DLD1 (cell line): ENCODE data around the gene NEURL3.
"Not testable (repeated sequence)": the region's sequence is repeated elsewhere in the genome, so short reads cannot be mapped to it uniquely, and the experiment has no call there.

Experiments
- in situ Hi-C: cut with HindIII; loops from 2 replicates; pipeline ENCODE4 v1.10.0; 2017; ENCODE audit warnings: low sequenced_read_pairs

The NEURL3 gene

GRCh38 chr2:96505231-96505889 is at the start of gene NEURL3:
Gene NEURL3 (minus strand): TSS chr2:96505357. CDS start chr2:96505286, 71 bp downstream.
- in situ Hi-C loops, result no loop called here

GRCh38 chr2:96554293-96555145 is 49.4 kb upstream of the NEURL3 start:
- in situ Hi-C loops, result no loop called here

GRCh38 chr2:96553957-96554292 is 48.8 kb upstream of the NEURL3 start:
- in situ Hi-C loops, result not testable (repeated sequence)

GRCh38 chr2:96553176-96553956 is 48.2 kb upstream of the NEURL3 start:
- in situ Hi-C loops, result no loop called here

DNA sequence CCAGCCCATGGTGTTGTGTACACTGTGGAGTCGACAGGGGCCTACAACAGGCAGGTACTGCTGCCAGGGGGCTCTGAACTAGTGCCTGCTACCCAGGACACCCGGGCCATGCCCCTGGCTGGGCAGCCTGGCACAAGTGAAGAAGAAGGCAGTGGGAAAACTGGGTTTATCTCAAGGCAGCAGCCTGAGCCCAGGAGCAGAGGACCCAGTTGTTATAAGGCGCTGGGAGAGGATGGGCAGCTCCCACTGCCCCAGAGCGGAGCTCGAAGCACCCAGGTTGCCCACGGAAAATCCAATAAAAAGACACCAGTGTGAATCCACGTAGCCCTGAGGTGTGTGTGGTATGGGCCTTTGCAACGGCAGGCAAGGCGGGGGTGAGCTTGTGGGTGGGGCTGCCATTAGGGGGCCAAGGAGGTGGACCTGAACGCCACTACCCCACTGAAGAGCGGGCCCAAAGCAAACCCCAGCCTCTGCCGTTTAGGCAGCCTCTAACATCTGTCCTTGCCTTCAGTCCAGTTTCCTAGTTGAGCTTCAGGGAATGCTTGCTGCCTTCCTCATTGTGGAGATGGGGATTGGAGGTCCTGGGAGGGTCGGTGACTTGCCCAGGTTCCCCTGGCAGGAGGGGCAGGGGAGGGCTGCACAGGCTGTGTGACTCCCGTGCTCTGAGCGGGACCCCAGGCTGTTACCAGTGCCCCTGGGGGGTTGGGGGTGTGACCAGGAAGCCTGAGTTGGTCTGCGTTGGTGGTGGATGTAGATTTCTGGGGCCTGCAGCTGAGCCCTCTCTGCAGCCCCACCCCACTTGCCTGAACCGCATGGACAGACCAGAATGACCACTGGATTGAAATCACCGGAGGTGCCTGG is 47.4 kb upstream of the NEURL3 start:
- in situ Hi-C loops, result no loop called here

DNA sequence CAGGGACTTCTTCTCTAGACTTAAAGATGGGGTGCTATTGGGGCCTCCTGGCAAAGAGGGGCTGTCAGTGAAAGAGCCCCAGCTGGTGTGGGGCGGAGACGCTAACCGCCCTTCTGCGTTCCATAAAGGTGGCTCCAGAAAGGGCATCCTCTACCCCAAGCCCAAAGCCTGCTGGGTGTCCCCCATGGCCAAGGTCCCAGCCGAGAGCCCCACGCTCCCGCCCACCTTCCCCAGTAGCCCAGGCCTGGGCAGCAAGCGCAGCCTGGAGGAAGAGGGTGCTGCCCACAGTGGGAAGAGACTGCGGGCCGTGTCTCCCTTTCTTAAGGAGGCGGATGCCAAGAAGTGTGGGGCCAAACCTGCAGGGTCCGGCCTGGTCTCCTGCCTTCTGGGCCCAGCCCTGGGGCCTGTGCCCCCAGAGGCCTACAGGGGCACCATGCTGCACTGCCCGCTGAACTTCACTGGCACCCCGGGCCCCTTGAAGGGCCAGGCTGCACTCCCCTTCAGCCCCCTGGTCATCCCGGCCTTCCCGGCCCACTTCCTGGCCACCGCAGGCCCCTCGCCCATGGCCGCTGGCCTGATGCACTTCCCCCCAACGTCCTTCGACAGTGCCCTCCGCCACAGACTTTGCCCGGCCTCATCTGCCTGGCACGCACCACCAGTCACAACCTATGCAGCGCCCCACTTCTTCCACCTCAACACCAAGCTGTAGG is 46.6 kb upstream of the NEURL3 start:
- in situ Hi-C loops, result no loop called here

DNA sequence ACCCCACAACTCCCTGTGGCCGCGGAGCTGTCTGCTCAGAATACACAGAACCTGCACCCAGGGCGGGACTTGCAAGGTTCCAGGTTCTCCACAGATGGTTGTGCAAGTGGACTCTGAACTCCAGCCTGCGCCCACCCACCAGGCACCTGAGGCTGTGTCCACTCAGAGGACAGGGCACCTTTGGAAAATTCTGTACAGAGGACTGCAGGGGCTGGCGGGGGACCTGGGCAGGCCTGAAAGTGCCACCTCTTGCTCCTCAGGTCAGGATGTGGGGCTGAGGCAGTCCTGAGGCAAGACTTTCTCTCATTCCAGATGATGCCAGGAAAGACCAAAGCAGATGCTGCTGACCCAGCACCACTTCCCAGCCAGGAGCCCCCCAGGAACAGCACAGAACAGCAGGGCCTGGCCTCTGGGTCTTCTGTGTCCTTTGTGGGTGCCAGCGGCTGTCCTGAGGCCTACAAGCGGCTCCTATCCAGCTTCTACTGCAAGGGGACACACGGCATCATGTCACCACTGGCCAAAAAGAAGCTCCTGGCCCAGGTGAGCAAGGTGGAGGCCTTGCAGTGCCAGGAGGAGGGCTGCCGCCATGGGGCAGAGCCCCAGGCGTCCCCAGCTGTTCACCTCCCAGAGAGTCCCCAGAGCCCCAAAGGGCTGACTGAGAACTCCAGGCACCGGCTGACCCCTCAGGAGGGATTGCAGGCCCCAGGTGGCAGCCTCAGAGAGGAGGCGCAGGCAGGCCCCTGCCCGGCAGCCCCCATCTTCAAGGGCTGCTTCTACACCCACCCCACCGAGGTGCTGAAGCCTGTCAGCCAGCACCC is 45.8 kb upstream of the NEURL3 start:
- in situ Hi-C loops, result no loop called here

DNA sequence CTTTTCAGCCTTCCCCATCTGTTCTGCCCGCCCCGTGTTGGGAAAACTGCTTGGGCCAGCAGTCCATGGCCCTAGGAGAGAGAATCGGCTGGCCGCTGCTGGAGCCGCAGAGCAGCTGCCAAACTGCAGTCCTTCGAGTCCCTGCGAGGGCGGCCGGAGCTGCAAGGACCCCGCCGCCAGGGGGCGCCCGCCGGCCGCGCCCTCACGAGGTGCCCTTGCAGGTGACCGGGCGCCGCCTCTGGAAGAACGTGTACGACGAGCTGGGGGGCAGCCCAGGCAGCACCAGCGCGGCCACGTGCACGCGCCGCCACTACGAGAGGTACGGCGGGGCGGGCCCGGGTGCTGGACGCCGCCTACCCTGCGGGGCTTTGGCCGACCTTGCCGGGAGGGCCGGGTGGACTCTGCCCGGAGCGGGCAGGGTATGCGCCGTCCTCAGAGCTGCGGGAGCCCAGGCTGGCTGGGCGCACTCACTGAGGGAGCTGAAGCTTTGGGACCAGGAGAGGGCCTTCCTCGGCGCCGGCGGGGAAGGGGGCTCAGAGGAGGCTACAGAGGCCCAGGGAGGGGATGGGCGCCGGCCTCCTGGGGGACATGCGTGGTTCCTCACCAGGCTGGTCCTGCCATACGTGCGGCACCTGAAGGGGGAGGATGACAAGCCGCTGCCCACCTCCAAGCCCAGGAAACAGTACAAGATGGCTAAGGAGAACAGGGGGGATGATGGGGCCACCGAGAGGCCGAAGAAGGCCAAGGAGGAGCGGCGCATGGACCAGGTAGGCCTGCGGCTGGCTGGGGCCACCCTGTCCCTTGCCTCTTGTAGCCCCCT is 45.0 kb upstream of the NEURL3 start:
- in situ Hi-C loops, result no loop called here

GRCh38 chr2:96549466-96549785 is 44.3 kb upstream of the NEURL3 start:
- in situ Hi-C loops, result no loop called here

DNA sequence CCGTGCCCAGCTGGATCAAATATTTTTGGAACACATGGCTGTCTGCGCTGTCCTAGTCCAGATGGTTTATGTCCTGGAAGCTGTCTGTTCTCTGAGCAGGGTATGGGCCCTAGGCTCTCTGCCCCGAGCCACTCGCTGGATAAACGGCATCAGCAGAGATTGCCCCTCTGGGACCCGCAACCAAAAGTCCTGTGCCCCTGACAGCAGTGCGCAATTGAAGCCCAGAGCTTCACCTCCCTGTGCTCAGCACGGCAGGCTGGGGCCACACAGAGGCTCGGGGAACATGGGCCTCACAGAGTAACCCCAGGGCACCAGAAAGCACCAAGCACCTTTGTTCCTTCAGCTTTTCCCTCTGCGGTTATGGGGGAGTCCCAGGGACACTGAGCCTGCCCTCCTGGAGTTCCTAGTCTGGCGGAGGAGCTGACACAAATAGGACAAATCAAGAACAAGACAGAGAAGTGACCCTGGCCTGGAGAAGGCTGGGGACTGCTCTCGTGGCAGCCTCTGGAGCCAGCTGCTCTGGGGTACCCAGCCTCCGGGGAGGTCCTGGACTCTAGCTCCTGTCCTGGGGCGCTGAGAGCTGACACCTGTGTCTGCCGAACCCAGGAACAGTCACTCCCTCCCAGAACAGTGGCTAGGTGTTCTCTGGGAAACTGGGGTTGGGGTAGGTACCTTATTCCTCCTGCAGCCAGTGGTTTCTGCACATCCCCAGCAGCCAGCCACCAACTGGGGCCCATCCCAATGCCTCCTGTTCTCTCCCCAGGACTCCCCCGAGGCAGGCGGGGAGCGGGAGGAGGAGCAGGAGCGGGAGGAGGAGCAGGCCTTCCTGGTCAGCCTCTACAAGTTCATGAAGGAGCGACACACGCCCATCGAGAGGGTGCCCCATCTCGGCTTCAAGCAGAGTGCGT is 43.7 kb upstream of the NEURL3 start:
- in situ Hi-C loops, result no loop called here

DNA sequence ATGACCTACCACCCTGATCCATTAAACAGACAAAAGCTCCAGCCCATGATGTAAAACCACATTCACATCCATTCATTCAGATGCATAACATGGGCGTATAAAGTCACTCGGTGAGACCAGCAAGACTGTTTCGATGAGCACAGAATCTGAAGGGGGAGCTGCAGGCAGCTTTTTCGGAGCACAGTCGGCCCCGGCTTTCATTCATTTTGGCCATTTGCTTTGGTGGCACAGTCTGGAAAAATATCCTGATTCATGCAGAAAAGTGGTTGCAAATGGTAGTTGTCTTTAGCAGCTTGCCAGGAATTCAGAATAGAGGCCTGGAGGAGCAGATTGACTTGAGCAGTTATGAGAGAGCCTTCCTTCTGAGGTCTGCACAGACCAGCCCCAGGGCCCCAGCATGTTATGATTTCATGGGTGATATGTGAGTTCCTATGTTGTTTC is 42.6 kb upstream of the NEURL3 start:
- in situ Hi-C loops, result no loop called here

DNA sequence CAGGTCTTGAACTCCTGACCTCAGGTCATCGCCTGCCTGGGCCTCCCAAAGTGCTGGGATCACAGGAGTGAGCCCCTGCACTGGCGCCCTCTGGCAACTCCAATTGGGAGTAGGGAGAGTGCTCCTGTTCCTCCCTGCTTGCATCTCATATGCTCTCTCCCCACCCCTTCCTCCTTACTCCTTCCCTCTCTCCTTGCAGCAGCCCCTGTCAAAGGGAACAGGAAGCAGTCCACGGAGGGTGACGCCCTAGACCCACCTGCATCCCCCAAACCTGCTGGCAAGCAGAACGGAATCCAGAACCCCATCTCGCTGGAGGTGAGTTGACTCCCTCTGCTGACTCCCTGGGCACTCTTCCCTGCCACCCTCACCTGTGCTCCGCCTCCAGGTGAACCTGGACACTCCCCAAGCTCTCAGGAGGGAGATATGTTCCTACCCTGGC is 42.1 kb upstream of the NEURL3 start:
- in situ Hi-C loops, result no loop called here

GRCh38 chr2:96546797-96547196 is 41.6 kb upstream of the NEURL3 start:
- in situ Hi-C loops, result no loop called here

- in situ Hi-C loops, result no loop called here
These were observed 41.2 kb upstream of the NEURL3 start for GRCh38 chr2:96546321-96546720.

GRCh38 chr2:96542357-96542977 is 37.3 kb upstream of the NEURL3 start:
- in situ Hi-C loops, result no loop called here

GRCh38 chr2:96541398-96542152 is 36.4 kb upstream of the NEURL3 start:
- in situ Hi-C loops, result no loop called here
